ENCODE results near the gene WDR33. TPM values are rescaled to one million over a fixed set of nuclear protein-coding genes. Genes with fewer than 3 reads are reported as not detected.

Gene WDR33
- total RNA-seq, 1 donor from 2014 or later: 55.4 TPM

DNA sequence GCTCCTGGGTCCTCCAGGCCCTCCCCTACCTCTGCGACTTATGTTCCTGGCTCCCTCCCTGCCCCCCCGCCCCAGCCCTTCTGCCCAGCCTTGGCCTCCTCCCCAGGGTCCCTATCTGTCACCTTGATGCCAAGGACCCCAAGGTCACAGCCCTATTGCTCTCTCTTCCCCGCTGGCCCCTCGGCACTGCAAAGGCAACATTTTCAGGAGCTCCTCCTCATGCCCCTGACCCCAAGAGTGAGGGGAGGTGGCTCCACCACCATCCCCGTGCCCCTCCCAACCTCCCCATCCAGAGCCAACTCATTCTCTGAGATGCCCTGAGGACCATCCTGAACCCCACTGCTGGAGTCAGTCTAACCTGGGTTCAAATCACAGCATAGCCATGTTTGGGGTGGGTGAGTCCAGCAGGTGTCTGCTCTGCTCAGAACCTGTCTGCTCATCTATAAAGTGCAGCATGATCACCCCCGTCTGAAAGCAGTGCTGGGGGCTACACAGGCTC is 147.4 kb downstream of the WDR33 start:
- peaks cover 52% of the 10 kb centered on the region for H3K4me1 ChIP-seq
- no peak for TF ChIP-seq CTCF (IDR thresholded peaks at IDR 0.05)
- DNase-seq: peak; percentile 18
- H3K4me3 ChIP-seq: peak overlapping the region; percentile 48
- ATAC-seq: no peak
- H3K9me3 ChIP-seq: no peaks in the 10 kb centered on the region
- peaks cover 6% of the 10 kb centered on the region for H3K36me3 ChIP-seq
- peak overlapping the region; percentile 83 for H3K27ac ChIP-seq
- H3K27me3 ChIP-seq (ENCODE audit: low read depth): peaks cover 8% of the 10 kb centered on the region
- intact Hi-C loops (cut with DNase I): no loop called here

GRCh38 chr2:127662937-127663565 is 147.9 kb downstream of the WDR33 start:
- ATAC-seq: no peak
- H3K27ac ChIP-seq: peak overlapping the region; percentile 83
- TF ChIP-seq CTCF (IDR thresholded peaks at IDR 0.05): no peak
- peak; percentile 35 for DNase-seq
- intact Hi-C loops (cut with DNase I): no loop called here
- peak overlapping the region; percentile 30 for H3K4me3 ChIP-seq
- H3K4me1 ChIP-seq: peaks cover 57% of the 10 kb centered on the region
- peaks cover 6% of the 10 kb centered on the region for H3K27me3 ChIP-seq (ENCODE audit: low read depth)
- H3K9me3 ChIP-seq: no peaks in the 10 kb centered on the region
- H3K36me3 ChIP-seq: peaks cover 6% of the 10 kb centered on the region

GRCh38 chr2:127661949-127662510 is 148.9 kb downstream of the WDR33 start:
- intact Hi-C loops (cut with DNase I): no loop called here
- H3K36me3 ChIP-seq: peaks cover 16% of the 10 kb centered on the region
- peak; percentile 35 for TF ChIP-seq CTCF (IDR thresholded peaks at IDR 0.05)
- peaks cover 66% of the 10 kb centered on the region for H3K4me1 ChIP-seq
- H3K27me3 ChIP-seq (ENCODE audit: low read depth): peaks cover 6% of the 10 kb centered on the region
- DNase-seq: peak; percentile 54
- peak overlapping the region; percentile 81 for H3K27ac ChIP-seq
- H3K4me3 ChIP-seq: no peak overlapping the region
- peak in 1 of 2 donors; percentile 28 for ATAC-seq
- H3K9me3 ChIP-seq: no peaks in the 10 kb centered on the region

DNA sequence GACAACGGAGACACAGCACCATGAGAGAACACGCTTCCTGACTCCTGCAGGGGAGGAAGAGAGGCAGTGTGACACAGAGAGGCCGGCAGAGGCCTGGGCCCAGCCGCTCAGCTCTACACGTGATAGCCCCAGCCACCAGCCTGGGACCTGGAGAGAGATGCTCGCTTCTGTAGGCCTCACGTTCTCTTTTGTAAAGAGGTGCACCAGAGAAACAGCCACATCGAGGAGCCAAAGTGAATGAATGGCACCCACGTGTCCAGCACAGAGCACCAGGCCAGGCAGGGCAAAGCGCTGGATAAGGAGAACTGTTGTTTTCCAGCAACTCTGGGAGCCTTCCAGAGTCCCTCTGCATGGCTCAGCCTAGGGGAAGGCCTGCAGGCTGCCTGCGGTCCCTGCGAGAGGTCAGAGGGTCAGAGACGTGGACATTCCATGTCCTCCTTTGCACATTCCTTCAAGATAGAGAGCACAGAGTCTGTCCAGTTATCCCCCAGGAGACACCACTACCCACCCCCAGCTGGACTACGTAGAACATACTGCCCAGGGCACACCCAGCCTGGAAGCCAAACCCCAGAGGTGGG is 149.8 kb downstream of the WDR33 start:
- no peak for TF ChIP-seq CTCF (IDR thresholded peaks at IDR 0.05)
- ATAC-seq (no peak), DNase-seq (peak; percentile 18)
- Histone ChIP-seq H3K4me1 (peaks cover 75% of the 10 kb centered on the region), H3K4me3 (no peak overlapping the region), H3K27ac (peak overlapping the region; percentile 81), H3K9me3 (no peaks in the 10 kb centered on the region), H3K27me3 (ENCODE audit: low read depth) (peaks cover 6% of the 10 kb centered on the region), H3K36me3 (peaks cover 21% of the 10 kb centered on the region)
- intact Hi-C loops (cut with DNase I): no loop called here

- DNase-seq (peak; percentile 13), ATAC-seq (no peak)
- Histone ChIP-seq H3K4me1 (peaks cover 83% of the 10 kb centered on the region), H3K36me3 (peaks cover 29% of the 10 kb centered on the region), H3K27me3 (ENCODE audit: low read depth) (peaks cover 6% of the 10 kb centered on the region), H3K9me3 (no peaks in the 10 kb centered on the region), H3K4me3 (no peak overlapping the region), H3K27ac (peak overlapping the region; percentile 81)
- intact Hi-C loops (cut with DNase I): no loop called here
- no peak for TF ChIP-seq CTCF (IDR thresholded peaks at IDR 0.05)
Measured at GRCh38 chr2:127660291-127660578, 150.7 kb downstream of the WDR33 start.
